Gastrocnemius medialis (tissue), 4 donors: ENCODE results near the gene ZFR.
"Not testable (repeated sequence)": the region's sequence is repeated elsewhere in the genome, so short reads cannot be mapped to it uniquely, and the experiment has no call there.

Source experiments
- CTCF ChIP-seq, 5 experiments: fragments of 450-650 bp in 3 of 5; fragments of 200-600 bp in 2 of 5; sonication (generic) in 2 of 5; IDR thresholded peaks in 4 of 5; conservative IDR thresholded peaks in 1 of 5; 1 replicate in 4 of 5; 2 replicates in 1 of 5; pipeline ENCODE4 v1.5.1; 2016 to 2019; ENCODE audit warnings: antibody characterized with exemption in 5 of 5, mild to moderate bottlenecking in 3 of 5, moderate library complexity in 3 of 5
- POLR2A ChIP-seq, 2 donors: fragments of 450-650 bp; IDR thresholded peaks; one replicate each; pipeline ENCODE4 v1.6.1; 2017; ENCODE audit warnings: antibody characterized with exemption in 2 of 2, mild to moderate bottlenecking in 2 of 2, moderate library complexity in 2 of 2

- TF ChIP-seq CTCF (IDR thresholded peaks at IDR 0.05 in 4 of 5, conservative IDR thresholded peaks at IDR 0.05 in 1 of 5); POLR2A (IDR thresholded peaks at IDR 0.05): not testable (repeated sequence)
Measured at GRCh38 chr5:32452316-32452715, 7.8 kb upstream of the ZFR start.
